CD4-positive, alpha-beta memory T cell (primary cell): ENCODE results near the gene PTPN1. TPM values are rescaled to one million over a fixed set of nuclear protein-coding genes. Genes with fewer than 3 reads are reported as not detected.

Experiments
- CTCF ChIA-PET: fragments of 350-600 bp; sonication (Branson Sonifier 250); formaldehyde crosslinking; loops from one replicate; lab custom pipeline; 2021; ENCODE audit warnings: inconsistent platforms; ENCODE audit not compliant: partially characterized antibody; lab: Charles Lee
- POLR2A ChIA-PET: fragments of 350-600 bp; sonication (Branson Sonifier 250); formaldehyde crosslinking; loops from one replicate; lab custom pipeline; 2021; ENCODE audit not compliant: partially characterized antibody; lab: Charles Lee
- DNase-seq, 5 donors: peaks; one replicate each; pipeline versions ENCODE4 v3.0.0 to v3.0.0-alpha.2; 2020 to 2022; ENCODE audit warnings: mixed read lengths in 1 of 5
- H3K27ac ChIP-seq: one replicate; pipeline ENCODE4 v1.7.0; 2013; ENCODE audit warnings: low read depth, low read length
- H3K27me3 ChIP-seq: 2 replicates; pipeline ENCODE4 v1.7.0; 2013; ENCODE audit warnings: mild to moderate bottlenecking, low read length, moderate library complexity; ENCODE audit not compliant: insufficient read depth
- H3K36me3 ChIP-seq: 2 replicates; pipeline ENCODE4 v1.7.0; 2013; ENCODE audit warnings: mild to moderate bottlenecking, low read length, moderate library complexity; ENCODE audit not compliant: insufficient read depth
- H3K4me1 ChIP-seq: 2 replicates; pipeline ENCODE4 v1.7.0; 2013; ENCODE audit warnings: mild to moderate bottlenecking, low read length, moderate library complexity; ENCODE audit not compliant: insufficient read depth
- H3K4me3 ChIP-seq, 2 donors: one replicate each; pipeline ENCODE4 v1.7.0; 2013; ENCODE audit warnings: low read length in 2 of 2, mild to moderate bottlenecking in 1 of 2
- H3K9me3 ChIP-seq, 2 donors: one replicate each; pipeline ENCODE4 v1.7.0; 2013; ENCODE audit warnings: low read length in 2 of 2, control low read depth in 1 of 2; ENCODE audit not compliant: control insufficient read depth in 1 of 2
- H3K27ac Mint-ChIP-seq, 7 donors: one replicate each; pipeline ENCODE4 v1.8.0; 2020 to 2021; ENCODE audit warnings: mixed read lengths in 7 of 7, mild to moderate bottlenecking in 6 of 7, inconsistent platforms in 3 of 7, moderate library complexity in 3 of 7
- H3K27me3 Mint-ChIP-seq, 2 donors: one replicate each; pipeline ENCODE4 v1.8.0; 2020 to 2021; ENCODE audit warnings: mixed read lengths in 2 of 2
- H3K36me3 Mint-ChIP-seq, 2 donors: one replicate each; pipeline ENCODE4 v1.8.0; 2020 to 2021; ENCODE audit warnings: mixed read lengths in 2 of 2, inconsistent platforms in 1 of 2, mild to moderate bottlenecking in 1 of 2
- H3K4me1 Mint-ChIP-seq, 4 donors: one replicate each; pipeline ENCODE4 v1.8.0; 2020 to 2021; ENCODE audit warnings: mixed read lengths in 4 of 4, mild to moderate bottlenecking in 1 of 4
- H3K4me3 Mint-ChIP-seq, 8 donors: one replicate each; pipeline ENCODE4 v1.8.0; 2020 to 2021; ENCODE audit warnings: mixed read lengths in 8 of 8, mild to moderate bottlenecking in 7 of 8, moderate library complexity in 6 of 8, inconsistent platforms in 3 of 8
- H3K9me3 Mint-ChIP-seq, 8 donors: one replicate each; pipeline ENCODE4 v1.8.0; 2020 to 2021; ENCODE audit warnings: mixed read lengths in 8 of 8, mild to moderate bottlenecking in 5 of 8, inconsistent platforms in 3 of 8, moderate library complexity in 1 of 8
- intact Hi-C: fragments of 100-400 bp; cut with micrococcal nuclease; formaldehyde crosslinking; loops from one replicate; pipeline ENCODE4 v1.15.1; 2023
- polyA plus RNA-seq, 2 donors: library from polyadenylated mRNA; unstranded; fragments of 300-500 nt; fragmentation: Illumina TruSeq; gene quantifications; one replicate each; pipeline ENCODE4 v1.2.3, GENCODE V29; 2021
- total RNA-seq, 2 experiments: library from RNA; stranded (reverse); gene quantifications; one replicate each; pipeline ENCODE4 v1.2.3, GENCODE V29; 2021

The PTPN1 gene
- total and polyA plus RNA-seq, 4 experiments from 2014 or later: 21.0 to 61.5 (median 50.3) TPM

DNA sequence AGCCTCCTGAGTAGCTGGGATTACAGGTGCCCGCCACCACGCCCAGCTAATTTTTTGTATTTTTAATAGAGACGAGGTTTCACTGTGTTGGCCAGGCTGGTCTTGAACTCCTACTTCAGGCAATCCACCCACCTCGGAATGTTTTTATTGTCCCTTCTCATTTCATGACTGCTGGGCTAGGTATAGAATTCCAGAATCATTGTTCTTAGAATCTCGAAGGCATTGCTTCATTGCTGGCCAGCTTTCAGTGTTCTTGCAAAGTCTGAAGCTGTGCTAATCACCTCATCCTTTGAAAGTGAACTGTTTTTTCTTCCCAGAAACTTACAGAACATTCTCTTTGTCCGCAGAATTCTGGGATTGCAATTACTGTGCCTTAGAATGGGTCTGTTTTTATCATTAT is 49.0 kb downstream of the PTPN1 start:
- no peaks in the 10 kb centered on the region for H3K9me3 Mint-ChIP-seq
- H3K4me3 ChIP-seq: no peak overlapping the region
- H3K27me3 Mint-ChIP-seq: no peaks in the 10 kb centered on the region
- peaks cover 20% of the 10 kb centered on the region for H3K36me3 ChIP-seq
- H3K4me1 Mint-ChIP-seq: peaks cover 42 to 72% (median 50%) of the 10 kb centered on the region in 4 donors
- peak overlapping the region in 1 of 8 donors; percentile 32 for H3K4me3 Mint-ChIP-seq
- H3K27ac ChIP-seq: no peak overlapping the region
- ChIA-PET CTCF (interaction anchor here (0.7 kb wide), 1 partner anchor 78 kb away, joined by 3 read pairs; no protein-coding TSS in a partner anchor), POLR2A (no interaction called here)
- peaks cover 65% of the 10 kb centered on the region for H3K4me1 ChIP-seq
- peaks cover 18 to 36% of the 10 kb centered on the region in 2 donors for H3K36me3 Mint-ChIP-seq
- H3K27me3 ChIP-seq: no peaks in the 10 kb centered on the region
- H3K27ac Mint-ChIP-seq: peak overlapping the region in 1 of 7 donors; percentile 74
- DNase-seq: no peak
- intact Hi-C loops: no loop called here
- H3K9me3 ChIP-seq: no peaks in the 10 kb centered on the region

DNA sequence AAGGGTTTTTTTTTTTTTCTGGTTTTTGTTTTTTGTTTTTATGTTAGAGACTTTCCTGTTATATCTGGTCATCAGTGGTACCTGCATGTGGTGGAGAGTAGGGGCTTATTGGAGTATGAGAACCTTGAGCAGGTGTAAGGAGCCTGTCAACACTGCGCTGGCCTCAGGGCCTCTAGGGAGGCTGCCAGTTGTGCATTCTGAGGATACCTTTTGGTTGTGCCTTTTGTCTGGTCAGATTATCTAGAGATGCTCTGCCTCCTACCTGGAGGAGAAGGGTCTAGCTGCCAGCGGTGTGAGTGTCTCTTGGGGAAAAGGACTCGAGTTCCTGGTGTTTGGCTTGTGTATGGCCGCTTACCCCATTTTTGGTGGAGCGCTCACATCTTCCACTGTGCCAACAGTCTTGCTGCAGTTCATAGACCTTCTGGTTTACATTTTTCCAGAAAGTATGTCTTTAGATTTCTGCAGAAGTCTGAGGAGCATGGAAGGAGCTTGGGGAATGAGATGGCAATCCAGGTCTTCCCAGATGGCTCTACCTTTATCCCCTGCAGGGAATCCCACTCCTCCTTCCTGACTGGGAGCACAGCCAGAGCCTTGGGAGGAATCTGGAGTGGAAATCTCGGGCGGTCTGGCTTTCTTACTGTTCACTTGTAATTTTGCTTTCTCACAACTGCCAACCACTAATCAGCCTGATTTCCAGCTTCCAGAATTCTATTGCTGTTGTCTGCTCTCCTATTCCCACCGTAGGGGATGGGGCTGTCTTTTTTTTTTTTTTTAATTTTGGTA is 49.9 kb downstream of the PTPN1 start:
- no peaks in the 10 kb centered on the region for H3K9me3 Mint-ChIP-seq
- peak overlapping the region in 6 of 7 donors; percentile 0 to 78 (median 48) for H3K27ac Mint-ChIP-seq
- H3K36me3 Mint-ChIP-seq: peaks cover 23 to 43% of the 10 kb centered on the region in 2 donors
- CTCF ChIA-PET: interaction anchor here (0.7 to 3.4 kb wide), 2 partner anchors 48 to 79 kb away, joined by 3 to 12 read pairs; no protein-coding TSS in a partner anchor
- intact Hi-C loops: loop anchor here (2.0 kb wide), 1 partner anchor 13 kb away; no protein-coding TSS in a partner anchor
- peak overlapping the region in 2 of 8 donors; percentile 17 to 32 for H3K4me3 Mint-ChIP-seq
- Histone ChIP-seq H3K27ac (no peak overlapping the region), H3K4me1 (peaks cover 60% of the 10 kb centered on the region), H3K9me3 (no peaks in the 10 kb centered on the region), H3K4me3 (no peak overlapping the region), H3K36me3 (peaks cover 29% of the 10 kb centered on the region), H3K27me3 (no peaks in the 10 kb centered on the region)
- no peaks in the 10 kb centered on the region for H3K27me3 Mint-ChIP-seq
- no peak for DNase-seq
- POLR2A ChIA-PET: interaction anchor here (1.2 kb wide), 1 partner anchor 50 kb away, joined by 3 read pairs; the partner anchor contains the start of gene PTPN1
- H3K4me1 Mint-ChIP-seq: peaks cover 43 to 76% (median 56%) of the 10 kb centered on the region in 4 donors

DNA sequence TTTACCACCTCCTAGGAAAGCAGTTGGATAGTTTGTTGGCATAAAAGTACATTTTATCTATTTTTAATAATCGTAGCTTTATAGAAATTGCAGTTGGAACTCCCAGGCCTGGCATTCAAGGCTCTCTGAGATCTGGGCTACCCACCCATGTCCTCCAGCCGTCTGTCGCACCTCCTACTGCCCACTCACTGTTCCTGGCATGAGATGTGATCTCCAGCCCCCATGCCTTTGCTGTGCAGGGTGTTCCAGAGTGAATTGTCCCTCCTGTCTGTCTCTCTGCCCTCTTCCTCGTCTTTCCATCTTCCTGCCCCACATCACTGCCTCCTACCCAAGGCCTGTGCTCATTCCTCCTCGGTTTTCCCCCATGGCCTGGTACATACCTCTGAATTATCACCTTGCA is 50.7 kb downstream of the PTPN1 start:
- Histone ChIP-seq H3K4me1 (peaks cover 54% of the 10 kb centered on the region), H3K9me3 (no peaks in the 10 kb centered on the region), H3K27me3 (no peaks in the 10 kb centered on the region), H3K4me3 (no peak overlapping the region), H3K36me3 (peaks cover 37% of the 10 kb centered on the region), H3K27ac (no peak overlapping the region)
- Mint-ChIP-seq H3K9me3 (no peaks in the 10 kb centered on the region), H3K36me3 (peaks cover 30 to 51% of the 10 kb centered on the region in 2 donors), H3K27ac (peak overlapping the region; percentile 54 to 85 (median 77)), H3K4me1 (peaks cover 40 to 76% (median 59%) of the 10 kb centered on the region in 4 donors), H3K4me3 (peak overlapping the region in 6 of 8 donors; percentile 7 to 75 (median 39)), H3K27me3 (no peaks in the 10 kb centered on the region)
- ChIA-PET CTCF (interaction anchor here (1.1 to 3.4 kb wide), 3 partner anchors 15 to 83 kb away, joined by 6 to 13 read pairs (median 12); no protein-coding TSS in a partner anchor), POLR2A (interaction anchor here (0.9 to 1.6 kb wide), 5 partner anchors 10 to 77 kb away, joined by 3 to 5 read pairs (median 3); partner anchors contain the start of gene PTPN1)
- no peak for DNase-seq
- intact Hi-C loops: loop anchor here (2.0 kb wide), 1 partner anchor 14 kb away; no protein-coding TSS in a partner anchor

DNA sequence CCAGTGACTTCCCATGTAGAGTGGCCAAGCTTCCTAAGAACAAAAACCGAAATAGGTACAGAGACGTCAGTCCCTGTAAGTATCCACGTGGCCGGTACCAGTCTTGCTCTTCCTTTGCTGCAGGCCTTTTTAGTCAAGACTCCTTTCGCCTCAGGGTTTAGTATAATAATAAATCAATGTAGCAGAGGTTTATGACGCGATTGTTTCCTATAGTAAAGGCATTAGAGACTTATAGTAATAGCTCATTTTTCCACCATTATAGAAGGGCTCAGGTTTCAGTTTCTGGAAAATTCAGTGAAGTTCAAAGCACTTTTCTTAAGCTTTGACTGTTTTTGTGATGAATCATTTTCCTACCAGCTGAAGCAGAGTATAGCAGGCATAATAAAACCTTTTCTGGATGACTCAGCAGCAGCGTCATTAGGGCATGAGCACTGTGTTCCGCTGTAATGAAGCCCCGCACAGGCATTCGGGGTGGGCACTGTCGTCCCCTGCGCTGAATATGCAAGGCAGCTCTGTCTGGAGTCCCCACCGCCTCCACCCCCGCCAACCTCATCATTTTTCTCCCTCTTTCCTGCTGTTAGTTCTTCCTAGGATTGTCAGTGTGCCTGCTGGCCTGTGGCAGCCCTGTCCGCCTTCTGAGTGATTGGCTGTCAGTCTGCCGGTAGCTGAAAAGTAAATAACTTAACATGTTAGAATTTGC is 51.3 kb downstream of the PTPN1 start:
- Histone ChIP-seq H3K27me3 (no peaks in the 10 kb centered on the region), H3K9me3 (no peaks in the 10 kb centered on the region), H3K4me1 (peaks cover 50% of the 10 kb centered on the region), H3K27ac (no peak overlapping the region), H3K4me3 (no peak overlapping the region), H3K36me3 (peaks cover 44% of the 10 kb centered on the region)
- CTCF ChIA-PET: interaction anchor here (0.8 to 3.4 kb wide), 7 partner anchors 12 to 83 kb away, joined by 3 to 13 read pairs (median 4); no protein-coding TSS in a partner anchor
- Mint-ChIP-seq H3K4me1 (peaks cover 38 to 77% (median 60%) of the 10 kb centered on the region in 4 donors), H3K27ac (peak overlapping the region; percentile 54 to 85 (median 77)), H3K27me3 (no peaks in the 10 kb centered on the region), H3K36me3 (peaks cover 34 to 54% of the 10 kb centered on the region in 2 donors), H3K9me3 (no peaks in the 10 kb centered on the region), H3K4me3 (peak overlapping the region in 4 of 8 donors; percentile 14 to 75 (median 52))
- POLR2A ChIA-PET: interaction anchor here (0.9 to 1.6 kb wide), 7 partner anchors 10 to 78 kb away, joined by 3 to 7 read pairs (median 3); partner anchors contain the start of gene PTPN1
- intact Hi-C loops: loop anchor here (2.0 kb wide), 1 partner anchor 15 kb away; no protein-coding TSS in a partner anchor
- no peak for DNase-seq

DNA sequence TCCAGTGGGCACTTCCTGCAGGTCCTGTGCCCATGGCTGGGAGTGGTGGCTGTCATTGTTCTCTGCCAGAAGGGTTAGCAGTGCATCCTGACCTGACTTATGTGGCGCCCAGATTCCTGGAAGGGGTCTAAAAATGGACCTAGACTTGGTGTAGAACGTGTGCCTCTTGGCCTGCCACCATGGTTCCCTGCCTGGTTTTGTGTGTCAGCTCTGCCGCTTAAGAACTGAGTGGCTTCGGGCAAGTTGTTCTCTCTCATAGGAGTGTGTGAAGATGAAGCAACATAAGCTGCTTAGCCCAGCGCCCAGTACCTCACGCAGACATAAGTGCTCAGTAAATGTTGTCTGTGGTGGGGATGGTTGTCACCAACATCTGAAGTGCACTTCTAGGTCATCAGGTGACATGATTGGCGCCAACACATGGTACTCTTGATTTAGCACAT is 52.1 kb downstream of the PTPN1 start:
- H3K4me3 Mint-ChIP-seq: peak overlapping the region in 2 of 8 donors; percentile 17 to 20
- peaks cover 50% of the 10 kb centered on the region for H3K4me1 ChIP-seq
- H3K9me3 Mint-ChIP-seq: no peaks in the 10 kb centered on the region
- H3K36me3 Mint-ChIP-seq: peaks cover 38 to 60% of the 10 kb centered on the region in 2 donors
- H3K9me3 ChIP-seq: no peaks in the 10 kb centered on the region
- intact Hi-C loops: no loop called here
- DNase-seq: no peak
- H3K36me3 ChIP-seq: peaks cover 48% of the 10 kb centered on the region
- no peak overlapping the region for H3K27ac ChIP-seq
- H3K4me3 ChIP-seq: no peak overlapping the region
- peak overlapping the region in 6 of 7 donors; percentile 1 to 83 (median 58) for H3K27ac Mint-ChIP-seq
- ChIA-PET CTCF (interaction anchor here (1.0 to 3.4 kb wide), 5 partner anchors 13 to 57 kb away, joined by 3 to 13 read pairs (median 4); no protein-coding TSS in a partner anchor), POLR2A (interaction anchor here (1.3 to 1.6 kb wide), 4 partner anchors 17 to 79 kb away, joined by 3 to 7 read pairs (median 5); partner anchors contain the start of gene PTPN1)
- peaks cover 39 to 82% (median 62%) of the 10 kb centered on the region in 4 donors for H3K4me1 Mint-ChIP-seq
- no peaks in the 10 kb centered on the region for H3K27me3 ChIP-seq
- H3K27me3 Mint-ChIP-seq: no peaks in the 10 kb centered on the region

DNA sequence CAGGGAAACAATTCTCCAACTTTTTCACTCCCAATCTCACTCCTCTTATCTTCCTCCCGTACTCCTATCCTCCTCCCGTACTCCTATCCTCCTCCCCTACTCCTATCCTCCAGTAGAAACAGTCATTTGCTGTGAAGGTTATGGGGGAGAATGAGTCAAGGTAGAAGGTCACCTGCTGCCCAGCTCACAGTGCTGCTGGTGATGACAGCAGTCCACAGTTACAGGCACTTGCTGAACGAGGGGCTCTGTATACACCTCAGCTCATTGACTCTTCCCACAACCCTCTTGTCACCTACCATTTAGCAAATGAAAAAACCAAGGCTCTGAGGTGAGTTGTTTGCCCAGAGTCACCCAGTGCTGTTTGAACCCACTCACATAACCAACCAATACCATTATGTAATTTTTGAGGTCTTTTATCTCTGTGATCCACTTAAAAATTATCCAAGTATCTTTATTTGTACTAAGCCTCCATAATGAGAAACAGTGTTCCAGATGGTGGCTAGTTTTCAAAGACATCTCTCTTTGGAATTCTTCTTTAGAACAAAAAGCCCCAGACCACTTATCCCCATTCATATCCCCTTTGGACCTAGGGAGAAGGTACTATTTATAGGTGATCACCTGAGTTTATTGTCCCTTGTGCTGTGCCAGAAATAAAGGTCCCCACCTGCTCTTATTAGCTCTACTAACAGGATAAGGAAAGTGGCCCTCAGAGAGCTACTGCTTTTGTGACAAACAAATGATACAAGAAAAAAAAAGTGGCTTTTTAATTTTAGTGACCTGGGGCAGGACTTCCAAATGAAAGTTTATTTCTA is 53.2 kb downstream of the PTPN1 start:
- H3K36me3 ChIP-seq: peaks cover 59% of the 10 kb centered on the region
- peaks cover 44% of the 10 kb centered on the region for H3K4me1 ChIP-seq
- DNase-seq: no peak
- Mint-ChIP-seq H3K27ac (peak overlapping the region in 5 of 7 donors; percentile 14 to 77 (median 51)), H3K9me3 (no peaks in the 10 kb centered on the region), H3K36me3 (peaks cover 45 to 67% of the 10 kb centered on the region in 2 donors), H3K27me3 (no peaks in the 10 kb centered on the region), H3K4me3 (no peak overlapping the region), H3K4me1 (peaks cover 41 to 86% (median 64%) of the 10 kb centered on the region in 4 donors)
- H3K27me3 ChIP-seq: no peaks in the 10 kb centered on the region
- ChIA-PET CTCF (interaction anchor here (1.1 to 3.4 kb wide), 4 partner anchors 13 to 58 kb away, joined by 3 to 13 read pairs (median 5); no protein-coding TSS in a partner anchor), POLR2A (interaction anchor here (0.5 to 1.6 kb wide), 3 partner anchors 40 to 372 kb away, joined by 3 to 7 read pairs (median 4); partner anchors contain the start of gene PTPN1)
- intact Hi-C loops: no loop called here
- no peaks in the 10 kb centered on the region for H3K9me3 ChIP-seq
- H3K4me3 ChIP-seq: no peak overlapping the region
- H3K27ac ChIP-seq: no peak overlapping the region
